Measurements from ENCODE around the gene TMOD1.

GRCh38 chr9:97548819-97549540 is 47.5 kb downstream of the TMOD1 start:
- no peak for TF ChIP-seq CTCF (IDR thresholded peaks at IDR 0.05; ENCODE audit: low read depth, low read length, poor library complexity, severe bottlenecking)
- no peak for TF ChIP-seq EZH2phosphoT487 (IDR thresholded peaks at IDR 0.05; ENCODE audit: borderline replicate concordance, low read length)

All from DOHH2 (cell line).